Liver (tissue), 3 donors: ENCODE measurements around the gene TTI1.

Experiments
- ATF3 ChIP-seq: IDR thresholded peaks from 2 replicates; pipeline ENCODE4 v1.6.1; 2016; ENCODE audit warnings: antibody characterized with exemption
- CTCF ChIP-seq: fragments of 150-350 bp; IDR thresholded peaks from 2 replicates; pipeline ENCODE4 v1.5.1; 2017; ENCODE audit warnings: improper control_type of control experiment, low read depth, low read length; ENCODE audit not compliant: missing input control
- FOXA2 ChIP-seq: IDR thresholded peaks from 2 replicates; pipeline ENCODE4 v1.6.1; 2016; ENCODE audit warnings: antibody characterized with exemption
- GABPA ChIP-seq, 2 donors: IDR thresholded peaks in 1 of 2; conservative IDR thresholded peaks in 1 of 2; 2 replicates each; pipeline ENCODE4 v1.6.1; 2016; ENCODE audit warnings: antibody characterized with exemption in 2 of 2, mild to moderate bottlenecking in 1 of 2, moderate library complexity in 1 of 2
- JUND ChIP-seq, 2 donors: IDR thresholded peaks; 2 replicates each; pipeline ENCODE4 v1.6.1; 2016; ENCODE audit warnings: antibody characterized with exemption in 2 of 2
- MAX ChIP-seq: IDR thresholded peaks from 2 replicates; pipeline ENCODE4 v1.6.1; 2016; ENCODE audit warnings: antibody characterized with exemption
- NR2F2 ChIP-seq: IDR thresholded peaks from 2 replicates; pipeline ENCODE4 v1.6.1; 2016; ENCODE audit warnings: antibody characterized with exemption
- REST ChIP-seq: IDR thresholded peaks from 2 replicates; pipeline ENCODE4 v1.6.1; 2016; ENCODE audit warnings: antibody characterized with exemption, mild to moderate bottlenecking
- RXRA ChIP-seq, 2 donors: IDR thresholded peaks; 2 replicates each; pipeline ENCODE4 v1.6.1; 2017 to 2018; ENCODE audit warnings: antibody characterized with exemption in 2 of 2, mild to moderate bottlenecking in 1 of 2
- TAF1 ChIP-seq: conservative IDR thresholded peaks from 2 replicates; pipeline ENCODE4 v1.6.1; 2016; ENCODE audit warnings: antibody characterized with exemption, mild to moderate bottlenecking
- YY1 ChIP-seq: IDR thresholded peaks from 2 replicates; pipeline ENCODE4 v1.6.1; 2016; ENCODE audit warnings: antibody characterized with exemption, mild to moderate bottlenecking
- ZBTB33 ChIP-seq: IDR thresholded peaks from 2 replicates; pipeline ENCODE4 v1.6.1; 2016; ENCODE audit warnings: antibody characterized with exemption
- donor health status: healthy.
- donor health status: healthy.

GRCh38 chr20:38002422-38002821, 30.8 kb downstream of the TTI1 start:
- TF ChIP-seq CTCF, result no peak
- TF ChIP-seq ATF3, result no peak
- no peak for TF ChIP-seq GABPA (IDR thresholded peaks at IDR 0.05 in 1 of 2, conservative IDR thresholded peaks at IDR 0.05 in 1 of 2)
- no peak for TF ChIP-seq ZBTB33
- TF ChIP-seq YY1, result no peak
- no peak for TF ChIP-seq RXRA (IDR thresholded peaks at IDR 0.05)
- no peak for TF ChIP-seq FOXA2
- no peak for TF ChIP-seq TAF1
- TF ChIP-seq MAX, result no peak
- no peak for TF ChIP-seq REST
- no peak for TF ChIP-seq NR2F2
- no peak for TF ChIP-seq JUND (IDR thresholded peaks at IDR 0.05)
